PFSK-1 (cell line): ENCODE results near the gene COX11.

Experiments used
- FOXP2 ChIP-seq: optimal IDR thresholded peaks from 2 replicates; pipeline ENCODE3; 2011; ENCODE audit warnings: borderline replicate concordance, control low read depth, inconsistent platforms; ENCODE audit not compliant: insufficient read depth; ENCODE audit errors: extremely low read length, extremely low read depth
- POLR2AphosphoS5 ChIP-seq: IDR thresholded peaks from 2 replicates; pipeline ENCODE4 v1.6.1; 2012; ENCODE audit warnings: low read depth, mild to moderate bottlenecking, control low read depth, low read length, moderate library complexity
- SIN3A ChIP-seq: IDR thresholded peaks from 2 replicates; pipeline ENCODE4 v1.6.1; 2012; ENCODE audit warnings: mild to moderate bottlenecking, low read length, moderate library complexity, borderline replicate concordance; ENCODE audit not compliant: insufficient read depth
- TAF1 ChIP-seq: IDR thresholded peaks from 2 replicates; pipeline ENCODE4 v1.6.1; 2012; ENCODE audit warnings: low read length, control low read depth, borderline replicate concordance; ENCODE audit not compliant: insufficient read depth
- TF ChIP-seq, protein P1 (sequence below), 2 experiments: IDR thresholded peaks; 2 replicates each; pipeline versions ENCODE4 v1.6.1 to v1.8.0; 2011 to 2012; ENCODE audit warnings: low read depth in 2 of 2, low read length in 2 of 2, control low read depth in 1 of 2, inconsistent platforms in 1 of 2, mild to moderate bottlenecking in 1 of 2, moderate library complexity in 1 of 2; ENCODE audit not compliant: insufficient read depth in 1 of 2

The COX11 gene

DNA sequence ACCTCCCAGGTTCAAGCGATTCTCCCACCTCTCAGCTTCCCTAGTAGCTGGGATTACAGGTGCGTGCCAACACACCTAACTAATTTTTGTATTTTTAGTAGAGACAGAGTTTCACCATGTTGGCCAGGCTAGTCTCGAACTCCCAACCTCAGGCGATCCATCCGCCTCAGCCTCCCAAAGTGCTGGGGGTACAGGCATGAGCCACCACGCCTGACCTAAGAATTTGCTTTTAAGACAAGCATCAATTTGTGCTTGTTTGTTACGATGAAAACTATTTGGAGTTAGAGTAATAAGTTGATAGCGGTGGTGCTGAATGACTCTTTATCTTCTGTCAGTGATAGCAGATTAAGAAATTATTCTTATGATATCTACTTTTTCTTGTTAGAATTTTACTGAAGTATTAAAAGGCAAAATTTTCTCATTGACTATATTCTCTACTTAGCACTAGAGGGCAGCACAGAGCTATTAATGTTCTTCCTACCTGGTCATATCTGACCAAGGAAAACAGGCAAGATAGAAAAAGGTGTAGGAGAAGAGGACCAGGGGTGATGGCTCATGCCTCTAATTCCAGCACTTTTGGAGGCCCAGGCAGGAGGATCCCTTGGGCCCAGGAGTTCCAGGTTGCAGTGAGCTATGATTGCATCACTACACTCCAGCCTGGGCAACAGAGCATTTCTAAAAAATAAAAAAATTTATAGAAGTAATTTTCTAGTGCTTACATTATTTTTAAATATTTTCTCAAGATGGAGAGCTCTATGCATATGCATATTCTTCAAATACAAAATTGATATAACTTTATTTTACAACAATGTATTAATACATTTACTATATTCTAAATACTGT lies 24.6 kb upstream of the COX11 start:
- no peak for TF ChIP-seq POLR2AphosphoS5
- TF ChIP-seq SIN3A, result no peak
- TF ChIP-seq, protein P1, sequence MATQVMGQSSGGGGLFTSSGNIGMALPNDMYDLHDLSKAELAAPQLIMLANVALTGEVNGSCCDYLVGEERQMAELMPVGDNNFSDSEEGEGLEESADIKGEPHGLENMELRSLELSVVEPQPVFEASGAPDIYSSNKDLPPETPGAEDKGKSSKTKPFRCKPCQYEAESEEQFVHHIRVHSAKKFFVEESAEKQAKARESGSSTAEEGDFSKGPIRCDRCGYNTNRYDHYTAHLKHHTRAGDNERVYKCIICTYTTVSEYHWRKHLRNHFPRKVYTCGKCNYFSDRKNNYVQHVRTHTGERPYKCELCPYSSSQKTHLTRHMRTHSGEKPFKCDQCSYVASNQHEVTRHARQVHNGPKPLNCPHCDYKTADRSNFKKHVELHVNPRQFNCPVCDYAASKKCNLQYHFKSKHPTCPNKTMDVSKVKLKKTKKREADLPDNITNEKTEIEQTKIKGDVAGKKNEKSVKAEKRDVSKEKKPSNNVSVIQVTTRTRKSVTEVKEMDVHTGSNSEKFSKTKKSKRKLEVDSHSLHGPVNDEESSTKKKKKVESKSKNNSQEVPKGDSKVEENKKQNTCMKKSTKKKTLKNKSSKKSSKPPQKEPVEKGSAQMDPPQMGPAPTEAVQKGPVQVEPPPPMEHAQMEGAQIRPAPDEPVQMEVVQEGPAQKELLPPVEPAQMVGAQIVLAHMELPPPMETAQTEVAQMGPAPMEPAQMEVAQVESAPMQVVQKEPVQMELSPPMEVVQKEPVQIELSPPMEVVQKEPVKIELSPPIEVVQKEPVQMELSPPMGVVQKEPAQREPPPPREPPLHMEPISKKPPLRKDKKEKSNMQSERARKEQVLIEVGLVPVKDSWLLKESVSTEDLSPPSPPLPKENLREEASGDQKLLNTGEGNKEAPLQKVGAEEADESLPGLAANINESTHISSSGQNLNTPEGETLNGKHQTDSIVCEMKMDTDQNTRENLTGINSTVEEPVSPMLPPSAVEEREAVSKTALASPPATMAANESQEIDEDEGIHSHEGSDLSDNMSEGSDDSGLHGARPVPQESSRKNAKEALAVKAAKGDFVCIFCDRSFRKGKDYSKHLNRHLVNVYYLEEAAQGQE (IDR thresholded peaks at IDR 0.05; ENCODE audit: insufficient read depth in 1 of 2, low read depth in 2 of 2, low read length in 2 of 2), result no peak
- no peak for TF ChIP-seq TAF1
- TF ChIP-seq FOXP2, result no peak

DNA sequence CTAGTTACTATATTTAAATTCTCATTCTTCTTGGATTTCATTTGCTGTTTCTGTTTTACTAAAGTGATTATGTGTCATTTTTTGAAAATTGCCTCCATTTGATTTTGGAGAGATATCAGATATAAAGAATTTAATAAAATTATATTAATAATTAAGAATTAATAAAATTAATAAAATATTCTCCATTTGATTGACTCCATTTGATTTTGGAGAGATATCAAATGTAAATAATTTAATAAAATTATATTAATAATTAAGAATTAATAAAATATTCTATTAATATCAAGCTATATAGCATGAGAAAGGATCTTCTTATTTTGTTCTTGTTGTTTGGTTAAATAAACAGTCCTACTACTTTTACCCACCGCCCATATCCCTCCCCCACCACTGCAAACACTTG lies 23.1 kb upstream of the COX11 start:
- TF ChIP-seq SIN3A (no peak), POLR2AphosphoS5 (no peak), FOXP2 (no peak), TAF1 (no peak)
- TF ChIP-seq, protein P1 (IDR thresholded peaks at IDR 0.05; ENCODE audit: insufficient read depth in 1 of 2, low read depth in 2 of 2, low read length in 2 of 2), result no peak

DNA sequence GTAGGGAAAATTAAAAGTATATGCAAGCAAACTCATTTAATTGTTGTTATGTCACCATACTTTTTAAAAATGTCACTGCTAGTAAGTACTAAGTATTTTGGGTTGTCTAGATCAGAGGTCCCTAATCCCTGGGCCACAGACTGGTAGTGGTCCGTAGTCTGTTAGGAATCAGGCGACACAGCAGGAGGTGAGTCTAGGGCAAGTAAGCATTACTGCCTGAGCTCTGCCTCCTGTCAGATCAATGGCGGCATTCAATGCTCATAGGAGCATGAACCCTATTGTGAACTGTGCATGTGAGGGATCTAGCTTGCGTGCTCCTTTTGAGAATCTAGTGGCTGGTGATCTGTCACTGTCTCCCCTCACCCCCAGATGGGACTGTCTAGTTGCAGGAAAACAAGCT lies 21.7 kb upstream of the COX11 start:
- TF ChIP-seq, protein P1 (IDR thresholded peaks at IDR 0.05; ENCODE audit: insufficient read depth in 1 of 2, low read depth in 2 of 2, low read length in 2 of 2), result no peak
- no peak for TF ChIP-seq SIN3A
- TF ChIP-seq TAF1, result no peak
- no peak for TF ChIP-seq FOXP2
- TF ChIP-seq POLR2AphosphoS5, result no peak

DNA sequence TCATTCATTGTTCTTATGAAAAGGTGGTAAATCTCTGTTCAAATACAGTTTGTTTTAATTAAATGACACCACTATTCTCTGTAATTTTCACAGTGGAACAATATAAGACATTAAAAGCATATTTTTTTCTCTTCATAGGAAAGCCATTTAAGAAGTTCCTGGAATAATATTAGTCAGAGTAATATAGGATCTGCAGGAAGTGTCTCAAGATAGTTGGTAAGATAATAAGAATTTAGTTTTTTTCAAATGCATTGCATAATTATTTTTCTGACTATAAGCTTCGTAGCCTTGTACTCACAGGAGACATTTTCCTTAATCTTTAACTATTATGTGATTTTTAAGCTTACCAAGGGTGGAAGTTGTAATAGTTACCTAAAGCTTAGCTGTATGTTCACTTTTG lies 17.0 kb upstream of the COX11 start:
- TF ChIP-seq, protein P1 (IDR thresholded peaks at IDR 0.05; ENCODE audit: insufficient read depth in 1 of 2, low read depth in 2 of 2, low read length in 2 of 2), result no peak
- TF ChIP-seq SIN3A, result no peak
- TF ChIP-seq TAF1, result no peak
- TF ChIP-seq POLR2AphosphoS5, result no peak
- TF ChIP-seq FOXP2, result no peak
